K562 (cell line): ENCODE data around the gene TDRD12. TPM values are rescaled to one million over a fixed set of nuclear protein-coding genes. Genes with fewer than 3 reads are reported as not detected.

Experiments used
- ATAC-seq: fragments of 200-7000 bp; cut with Tn5 transposase; 3 replicates; pipeline ENCODE4 v1.9.1; 2020; ENCODE audit warnings: moderate library complexity
- BruUV-seq: library from RNA; stranded (reverse); fragments of 400-500 nt; replicated peaks from 2 replicates; lab custom pipeline; 2021; lab: Mats Ljungman, UMichigan
- CTCF ChIA-PET: fragments of 300-600 bp; formaldehyde crosslinking; extraction: SDS; loops from one replicate; lab custom pipeline; 2021; ENCODE audit warnings: low intra/inter-chr PET ratio; lab: Yijun Ruan, JAX
- POLR2A ChIA-PET: fragments of 300-600, 350-650 bp; sonication (Branson Sonifier 250); formaldehyde crosslinking; extraction: SDS; loops from one replicate; lab custom pipeline; 2021; ENCODE audit warnings: antibody characterized with exemption, inconsistent platforms; lab: Yijun Ruan, JAX
- DNase-seq, 4 experiments: peaks; one replicate each; pipeline versions ENCODE4 v3.0.0 to v3.0.0-alpha.2; 2011 to 2018; ENCODE audit warnings: low spot score in 3 of 4, mixed read lengths in 3 of 4; ENCODE audit errors: extremely low read depth in 1 of 4
- FAIRE-seq: peaks from 2 replicates; lab custom pipeline; 2011; peaks lifted over from hg19 to GRCh38; lab: Jason Lieb, UNC
- H2AFZ ChIP-seq: 2 replicates; pipeline ENCODE4 v1.6.0; 2011; ENCODE audit warnings: low read depth, low read length, control low read depth, inconsistent platforms
- H3K27ac ChIP-seq: fragments of 200-600 bp; 3 replicates; pipeline ENCODE4 v1.8.0; 2011; ENCODE audit warnings: low read depth, mild to moderate bottlenecking, control low read depth, inconsistent platforms, low read length, moderate library complexity, mixed read lengths; ENCODE audit errors: extremely low read depth
- H3K27me3 ChIP-seq, 2 experiments: fragments of 300-600 bp in 1 of 2; 2 replicates in 1 of 2; 3 replicates in 1 of 2; pipeline versions ENCODE4 v1.6.0 to v1.8.0; 2011; ENCODE audit warnings: inconsistent platforms in 2 of 2, low read length in 2 of 2, mild to moderate bottlenecking in 1 of 2, mixed read lengths in 1 of 2, moderate library complexity in 1 of 2; ENCODE audit not compliant: control insufficient read depth in 2 of 2, insufficient read depth in 2 of 2
- H3K36me3 ChIP-seq: fragments of 300-600 bp; 3 replicates; pipeline ENCODE4 v1.8.0; 2011; ENCODE audit warnings: mild to moderate bottlenecking, low read length, inconsistent platforms; ENCODE audit not compliant: control insufficient read depth, insufficient read depth
- H3K4me1 ChIP-seq, 2 experiments: fragments of 200-600 bp in 1 of 2; replicated peaks in 1 of 2; 2 replicates in 1 of 2; 3 replicates in 1 of 2; pipeline versions ENCODE4 v1.5.1 to v1.8.0; 2011; ENCODE audit warnings: inconsistent platforms in 2 of 2, low read length in 2 of 2, mild to moderate bottlenecking in 1 of 2, mixed read lengths in 1 of 2, moderate library complexity in 1 of 2; ENCODE audit not compliant: control insufficient read depth in 2 of 2, insufficient read depth in 2 of 2
- H3K4me2 ChIP-seq: 2 replicates; pipeline ENCODE4 v1.6.1; 2011; ENCODE audit warnings: low read length, control low read depth, inconsistent platforms, mixed read lengths; ENCODE audit not compliant: insufficient read depth
- H3K4me3 ChIP-seq: fragments of 200-600 bp; sonication (generic), shearing (Covaris generic); 2 replicates; pipeline ENCODE4 v1.5.1; 2016; ENCODE audit warnings: control low read depth, inconsistent platforms
- H3K79me2 ChIP-seq: fragments of 200-600 bp; 3 replicates; pipeline ENCODE4 v1.8.0; 2011; ENCODE audit warnings: low read length, inconsistent platforms; ENCODE audit not compliant: control insufficient read depth, insufficient read depth
- H3K9ac ChIP-seq, 2 experiments: 2 replicates each; pipeline versions ENCODE4 v1.6.0 to v1.6.1; 2011; ENCODE audit warnings: low read depth in 2 of 2, low read length in 2 of 2, control low read depth in 1 of 2, inconsistent platforms in 1 of 2, mild to moderate bottlenecking in 1 of 2, mixed read lengths in 1 of 2; ENCODE audit not compliant: insufficient read depth in 1 of 2
- H3K9me1 ChIP-seq: one replicate; pipeline ENCODE4 v1.6.0; 2011; ENCODE audit warnings: inconsistent platforms, mild to moderate bottlenecking, low read length, moderate library complexity; ENCODE audit not compliant: control insufficient read depth, insufficient read depth
- H3K9me3 ChIP-seq: replicated peaks from 2 replicates; pipeline ENCODE4 v1.5.1; 2011; ENCODE audit warnings: low read depth, low read length, inconsistent platforms; ENCODE audit not compliant: control insufficient read depth, insufficient read depth
- H4K20me1 ChIP-seq: replicated peaks from 2 replicates; pipeline ENCODE4 v1.6.1; 2011; ENCODE audit warnings: low read length, inconsistent platforms, mixed read lengths; ENCODE audit not compliant: control insufficient read depth, insufficient read depth
- BRF1 ChIP-seq: IDR thresholded peaks from 3 replicates; pipeline ENCODE4 v1.6.1; 2011; ENCODE audit warnings: borderline replicate concordance, mild to moderate bottlenecking; ENCODE audit not compliant: insufficient read length; ENCODE audit errors: extremely low read depth
- CTBP1 ChIP-seq: fragments of 450-650 bp; IDR thresholded peaks from 2 replicates; pipeline ENCODE4 v1.6.1; 2016; ENCODE audit warnings: borderline replicate concordance
- DACH1 ChIP-seq: fragments of 450-650 bp; IDR thresholded peaks from 2 replicates; pipeline ENCODE4 v1.6.1; 2018; ENCODE audit not compliant: partially characterized antibody
- ILF3 ChIP-seq: fragments of 450-650 bp; IDR thresholded peaks from 2 replicates; pipeline ENCODE4 v1.6.1; 2018; ENCODE audit warnings: antibody characterized with exemption, mild to moderate bottlenecking, moderate library complexity, borderline replicate concordance
- SMAD4 ChIP-seq: fragments of 250-450 bp; sonication (Bioruptor Pico); conservative IDR thresholded peaks from 2 replicates; pipeline ENCODE4 v1.8.0; 2021; ENCODE audit warnings: inconsistent platforms, mild to moderate bottlenecking, moderate library complexity
- SRF ChIP-seq, 2 experiments: fragments of 250-450, 450-650 bp in 1 of 2; sonication (Bioruptor Pico) in 1 of 2; sonication (generic) in 1 of 2; formaldehyde crosslinking; IDR thresholded peaks; 2 replicates each; pipeline versions ENCODE4 v1.5.0 to v1.5.1; 2020 to 2022; ENCODE audit warnings: mild to moderate bottlenecking in 1 of 2, missing genetic modification reagents in 1 of 2
- TAL1 ChIP-seq: fragments of 450-650 bp; IDR thresholded peaks from 2 replicates; pipeline ENCODE4 v1.6.1; 2016; ENCODE audit warnings: mild to moderate bottlenecking
- TBP ChIP-seq: optimal IDR thresholded peaks from 2 replicates; pipeline ENCODE3; 2011; ENCODE audit warnings: low read depth, low read length, improper control_type of control experiment
- TEAD2 ChIP-seq: fragments of 450-650 bp; IDR thresholded peaks from 2 replicates; pipeline ENCODE4 v1.6.1; 2016; ENCODE audit warnings: missing genetic modification characterization, control low read depth, missing compliant biosample characterization
- TEAD4 ChIP-seq, 2 experiments: sonication (generic) in 1 of 2; formaldehyde crosslinking in 1 of 2; IDR thresholded peaks; 2 replicates each; pipeline versions ENCODE4 v1.6.1 to v1.8.0; 2012 to 2022; ENCODE audit warnings: borderline replicate concordance in 1 of 2, inconsistent platforms in 1 of 2, low read length in 1 of 2, mild to moderate bottlenecking in 1 of 2, missing genetic modification reagents in 1 of 2
- ZBTB5 ChIP-seq: fragments of 450-650 bp; IDR thresholded peaks from 2 replicates; pipeline ENCODE4 v1.6.1; 2017; ENCODE audit warnings: antibody characterized with exemption
- ZFP91 ChIP-seq: sonication (generic); formaldehyde crosslinking; IDR thresholded peaks from 2 replicates; pipeline ENCODE4 v1.8.0; 2022; ENCODE audit warnings: mild to moderate bottlenecking, missing genetic modification reagents
- ZNF143 ChIP-seq: sonication (generic); formaldehyde crosslinking; IDR thresholded peaks from 2 replicates; pipeline ENCODE4 v1.9.0; 2022; ENCODE audit warnings: mild to moderate bottlenecking, missing genetic modification reagents
- ZNF586 ChIP-seq: fragments of 450-650 bp; formaldehyde crosslinking; conservative IDR thresholded peaks from 2 replicates; pipeline ENCODE4 v1.4.0; 2020; ENCODE audit warnings: mild to moderate bottlenecking, moderate library complexity
- ZNF609 ChIP-seq: sonication (generic); formaldehyde crosslinking; IDR thresholded peaks from 2 replicates; pipeline ENCODE4 v1.8.1; 2023; ENCODE audit warnings: missing genetic modification reagents, mild to moderate bottlenecking, borderline replicate concordance
- WGBS: fragments of 100-300 bp; shearing (Covaris generic); methylation state at CpG from one replicate; pipeline ENCODE4 v1.1.6; 2016; ENCODE audit warnings: low coverage, mixed read lengths; ENCODE audit not compliant: insufficient coverage; ENCODE audit errors: missing lambda C conversion rate; 5-methylcytosine and 5-hydroxymethylcytosine counted together
- in situ Hi-C: fragments of 300-500 bp; cut with MboI; formaldehyde crosslinking; loops from 4 replicates; pipeline ENCODE4 v1.15.0; 2018; ENCODE audit warnings: inconsistent platforms, mixed read lengths
- intact Hi-C: fragments of 100-400 bp; cut with micrococcal nuclease; formaldehyde crosslinking; loops from 2 replicates; pipeline ENCODE4 v1.14.2; 2022
- polyA plus RNA-seq, 8 experiments: library from polyadenylated mRNA; depleted of rRNA in 4 of 8; stranded (reverse) in 5 of 8; unstranded in 3 of 8; fragments of >200 nt; fragmentation: Nextera tagmentation in 2 of 8; fragmentation: Illumina TruSeq in 1 of 8; extraction: Ambion mirVana in 2 of 8; extraction: Trizol in 1 of 8; gene quantifications; 2 replicates each; pipeline versions ENCODE4 v1.2.1 to v1.2.3, GENCODE V29; 2011 to 2014; ENCODE audit warnings: inconsistent platforms in 1 of 8, missing spikeins in 1 of 8
- total RNA-seq, 7 experiments: library from RNA; depleted of rRNA in 6 of 7; stranded (reverse); fragments of >200 nt in 6 of 7; fragmentation: Illumina TruSeq in 2 of 7; extraction: Trizol in 2 of 7; gene quantifications; 2 replicates each; pipeline versions ENCODE4 v1.2.1 to v1.2.3, GENCODE V29; 2011 to 2021; ENCODE audit warnings: low replicate concordance in 1 of 7

The TDRD12 gene
- total and polyA plus RNA-seq, 9 of the 15 experiments (the other 6 are each of a cell fraction or from before 2014, with no cell fraction given), result 0.03 TPM; not detected in 8

GRCh38 chr19:32810452-32810851 is 90.9 kb downstream of the TDRD12 start:
- Histone ChIP-seq H3K9me3 (no peaks in the 10 kb centered on the region), H3K4me2 (no peak overlapping the region), H3K4me3 (no peak overlapping the region), H3K4me1 (no peaks in the 10 kb centered on the region), H3K9me1 (no peaks in the 10 kb centered on the region), H2AFZ (no peak overlapping the region), H3K9ac (no peak overlapping the region), H3K27ac (no peak overlapping the region), H4K20me1 (no peaks in the 10 kb centered on the region; the same call in 1 of the 2 replicates), H3K27me3 (peaks cover 27 to 47% of the 10 kb centered on the region in 2 experiments), H3K79me2 (no peaks in the 10 kb centered on the region), H3K36me3 (no peaks in the 10 kb centered on the region)
- under 1% methylated on average over 9 of the region's 9 CpGs for WGBS
- CTCF ChIA-PET, result no interaction called here
- no peak for FAIRE-seq
- ATAC-seq, result no peak
- in situ Hi-C loops, result no loop called here
- BruUV-seq, result no TSS peak
- POLR2A ChIA-PET, result no interaction called here
- intact Hi-C loops, result no loop called here
- no peak for DNase-seq
- TF ChIP-seq ZNF586 (CRISPR knock-in tag), result no peak
- TF ChIP-seq ZBTB5, result no peak
- no peak for TF ChIP-seq CTBP1
- TF ChIP-seq ZNF143, result no peak
- TF ChIP-seq ZNF609 (CRISPR knock-in tag), result no peak
- TF ChIP-seq ZFP91 (CRISPR knock-in tag), result no peak
- TF ChIP-seq DACH1, result no peak
- TF ChIP-seq SMAD4, result no peak
- no peak for TF ChIP-seq TEAD4 (IDR thresholded peaks at IDR 0.05; ENCODE audit: low read length)
- TF ChIP-seq TEAD4 (CRISPR knock-in tag; IDR thresholded peaks at IDR 0.05; ENCODE audit: borderline replicate concordance), result no peak
- TF ChIP-seq SRF (CRISPR knock-in tag; IDR thresholded peaks at IDR 0.05), result no peak
- TF ChIP-seq BRF1, result no peak
- no peak for TF ChIP-seq TBP
- TF ChIP-seq TEAD2, result no peak
- TF ChIP-seq ILF3, result no peak
- no peak for TF ChIP-seq TAL1
